A549 (cell line): ENCODE results near the gene ASIC1.

Experiments used
- CTCF ChIP-seq: fragments of >200 bp; sonication (Bioruptor Twin); formaldehyde crosslinking; IDR thresholded peaks from 3 replicates; pipeline ENCODE4 v1.5.1; 2016
- KDM5A ChIP-seq: fragments of 200-600 bp; sonication (generic); IDR thresholded peaks from 2 replicates; pipeline ENCODE4 v1.6.1; 2016; ENCODE audit warnings: antibody characterized with exemption, mild to moderate bottlenecking
- POLR2A ChIP-seq: IDR thresholded peaks from 2 replicates; pipeline ENCODE4 v1.6.1; 2012; ENCODE audit warnings: mild to moderate bottlenecking, low read length
- RNF2 ChIP-seq: fragments of 200-600 bp; sonication (generic); IDR thresholded peaks from 2 replicates; pipeline ENCODE4 v1.6.1; 2016; ENCODE audit warnings: low read depth, mild to moderate bottlenecking, antibody characterized with exemption, moderate library complexity, borderline replicate concordance
- USF2 ChIP-seq: fragments of 450-650 bp; IDR thresholded peaks from 2 replicates; pipeline ENCODE4 v1.6.1; 2014; ENCODE audit warnings: antibody characterized with exemption
- ZC3H11A ChIP-seq: fragments of 450-650 bp; IDR thresholded peaks from 2 replicates; pipeline ENCODE4 v1.6.1; 2014; ENCODE audit warnings: antibody characterized with exemption, mild to moderate bottlenecking

- TF ChIP-seq CTCF (no peak), POLR2A (no peak), ZC3H11A (no peak), RNF2 (no peak), KDM5A (no peak), USF2 (no peak)
Measured at GRCh38 chr12:50052964-50053363, 4.4 kb upstream of the ASIC1 start.
